Right atrium auricular region (tissue), 2 donors: ENCODE data around the gene AKAP13. TPM values are rescaled to one million over a fixed set of nuclear protein-coding genes. Genes with fewer than 3 reads are reported as not detected.

Experiments used
- DNase-seq: peaks from one replicate; pipeline ENCODE4 v3.0.0-alpha.2; 2019; ENCODE audit warnings: low spot score
- H3K27ac ChIP-seq, 2 donors: fragments of 200-600 bp; sonication (generic); 1 replicate in 1 of 2; 2 replicates in 1 of 2; pipeline ENCODE4 v1.5.1; 2016 to 2019
- H3K27me3 ChIP-seq, 2 donors: fragments of 200-600 bp; sonication (generic); one replicate each; pipeline versions ENCODE4 v1.5.1 to v1.6.0; 2017 to 2019
- H3K36me3 ChIP-seq: fragments of 200-600 bp; sonication (generic); one replicate; pipeline ENCODE4 v1.5.1; 2016
- H3K4me1 ChIP-seq, 2 donors: fragments of 200-600 bp; sonication (generic); one replicate each; pipeline versions ENCODE4 v1.5.1 to v1.6.0; 2017 to 2019
- H3K4me3 ChIP-seq, 2 donors: fragments of 200-600 bp; sonication (generic); 1 replicate in 1 of 2; 2 replicates in 1 of 2; pipeline ENCODE4 v1.5.1; 2017 to 2019; ENCODE audit warnings: mild to moderate bottlenecking in 1 of 2, moderate library complexity in 1 of 2
- H3K9me3 ChIP-seq, 2 donors: fragments of 200-600 bp; sonication (generic); one replicate each; pipeline ENCODE4 v1.5.1; 2019
- total RNA-seq, 2 donors: library from RNA; depleted of rRNA; stranded (reverse); fragments of >200 nt; gene quantifications; one replicate each; pipeline ENCODE4 v1.1.0, GENCODE V29; 2016
- TF ChIP-seq, protein P1 (sequence below), 2 donors: fragments of 200-600 bp; sonication (generic); IDR thresholded peaks; one replicate each; pipeline ENCODE4 v1.5.1; 2019; ENCODE audit warnings: antibody characterized with exemption in 2 of 2

AKAP13 gene
- total RNA-seq, 2 donors from 2014 or later, result 293 to 339 TPM

DNA sequence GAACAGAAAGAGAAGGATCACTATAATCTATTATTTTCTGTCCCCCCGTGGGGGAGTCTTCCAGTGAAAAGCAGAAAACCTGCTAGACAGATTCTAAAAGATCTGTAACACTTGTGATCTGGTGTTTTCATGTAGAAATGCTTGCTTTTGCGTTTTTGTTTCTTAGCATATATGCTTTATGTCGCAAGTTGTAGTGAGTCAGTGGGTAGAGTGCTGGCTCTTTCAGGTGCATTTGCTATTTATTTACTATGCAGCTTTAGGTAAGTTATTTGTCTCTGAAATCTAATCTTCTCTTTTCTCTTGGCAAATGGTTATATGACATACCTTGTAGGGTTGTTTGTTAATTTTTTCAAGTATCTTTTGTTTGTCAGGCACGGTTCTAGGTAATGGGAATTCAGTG lies 9.4 kb downstream of the AKAP13 start:
- H3K4me1 ChIP-seq, result peaks cover 0 to 54% of the 10 kb centered on the region in 2 donors
- H3K27ac ChIP-seq, result peak overlapping the region in 1 of 2 donors; percentile 63
- no peaks in the 10 kb centered on the region for H3K9me3 ChIP-seq
- TF ChIP-seq, protein P1, sequence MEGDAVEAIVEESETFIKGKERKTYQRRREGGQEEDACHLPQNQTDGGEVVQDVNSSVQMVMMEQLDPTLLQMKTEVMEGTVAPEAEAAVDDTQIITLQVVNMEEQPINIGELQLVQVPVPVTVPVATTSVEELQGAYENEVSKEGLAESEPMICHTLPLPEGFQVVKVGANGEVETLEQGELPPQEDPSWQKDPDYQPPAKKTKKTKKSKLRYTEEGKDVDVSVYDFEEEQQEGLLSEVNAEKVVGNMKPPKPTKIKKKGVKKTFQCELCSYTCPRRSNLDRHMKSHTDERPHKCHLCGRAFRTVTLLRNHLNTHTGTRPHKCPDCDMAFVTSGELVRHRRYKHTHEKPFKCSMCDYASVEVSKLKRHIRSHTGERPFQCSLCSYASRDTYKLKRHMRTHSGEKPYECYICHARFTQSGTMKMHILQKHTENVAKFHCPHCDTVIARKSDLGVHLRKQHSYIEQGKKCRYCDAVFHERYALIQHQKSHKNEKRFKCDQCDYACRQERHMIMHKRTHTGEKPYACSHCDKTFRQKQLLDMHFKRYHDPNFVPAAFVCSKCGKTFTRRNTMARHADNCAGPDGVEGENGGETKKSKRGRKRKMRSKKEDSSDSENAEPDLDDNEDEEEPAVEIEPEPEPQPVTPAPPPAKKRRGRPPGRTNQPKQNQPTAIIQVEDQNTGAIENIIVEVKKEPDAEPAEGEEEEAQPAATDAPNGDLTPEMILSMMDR (IDR thresholded peaks at IDR 0.05), result no peak
- peaks cover 6% of the 10 kb centered on the region for H3K36me3 ChIP-seq
- H3K27me3 ChIP-seq, result no peaks in the 10 kb centered on the region
- no peak overlapping the region for H3K4me3 ChIP-seq
- no peak for DNase-seq

DNA sequence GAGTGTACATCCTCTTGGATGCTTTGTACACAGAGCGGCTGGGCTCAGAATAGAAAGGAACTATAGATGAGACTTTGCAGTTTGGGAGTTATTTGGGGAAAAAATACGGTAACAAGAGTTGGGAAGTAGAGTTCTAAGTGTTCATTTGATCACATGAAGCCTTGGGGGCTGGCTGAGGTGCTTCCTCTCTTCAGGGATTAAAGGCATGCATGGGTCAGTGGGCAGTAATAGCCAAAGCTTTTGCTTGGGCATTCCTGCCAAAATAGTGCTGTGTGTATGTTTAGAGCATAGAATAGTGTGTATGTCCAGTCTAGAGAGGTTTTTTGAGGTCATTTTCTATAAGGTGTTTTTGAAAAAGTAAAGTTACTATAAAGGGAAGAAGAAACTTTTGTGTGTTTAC lies 12.8 kb downstream of the AKAP13 start:
- H3K4me3 ChIP-seq, result no peak overlapping the region
- H3K4me1 ChIP-seq, result peaks cover 0 to 71% of the 10 kb centered on the region in 2 donors
- no peak for DNase-seq
- H3K27me3 ChIP-seq, result no peaks in the 10 kb centered on the region
- TF ChIP-seq, protein P1 (IDR thresholded peaks at IDR 0.05), result no peak
- no peaks in the 10 kb centered on the region for H3K36me3 ChIP-seq
- no peaks in the 10 kb centered on the region for H3K9me3 ChIP-seq
- H3K27ac ChIP-seq, result no peak overlapping the region

DNA sequence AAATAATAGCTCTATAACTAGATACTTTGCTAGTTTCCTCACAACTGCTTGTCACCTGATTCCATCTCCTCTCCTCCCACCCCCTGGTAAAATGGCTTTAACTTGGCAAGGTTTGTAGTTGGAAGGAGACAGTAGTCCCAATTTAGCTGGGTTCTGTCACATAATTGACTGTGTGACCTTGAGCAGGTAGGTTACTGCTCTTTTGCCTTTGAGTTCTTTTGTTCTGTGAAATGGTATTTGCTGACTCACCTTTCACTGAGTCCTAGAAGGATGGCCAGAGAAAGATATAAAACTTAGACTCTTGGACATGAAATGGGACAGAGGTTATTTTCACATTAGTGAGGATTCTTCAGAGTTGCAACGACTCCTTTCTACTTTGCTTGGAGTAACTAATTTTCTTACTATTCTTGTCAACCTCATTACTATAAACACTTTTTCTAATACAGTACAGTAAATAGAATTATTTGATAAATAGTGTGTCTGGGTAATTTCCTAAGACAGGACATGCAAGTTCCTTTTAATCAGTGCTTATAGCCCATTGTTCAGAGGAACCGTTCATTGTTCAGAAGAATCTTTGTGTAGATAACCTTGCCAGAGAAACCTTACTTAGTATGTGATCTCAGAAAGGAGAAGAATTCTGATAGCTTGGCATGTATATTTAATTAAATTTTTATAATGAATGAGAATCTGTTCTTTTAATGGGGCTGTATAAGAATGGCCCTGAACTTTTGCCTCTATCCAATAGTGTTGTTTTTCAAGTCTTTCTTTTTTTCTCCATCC lies 14.3 kb downstream of the AKAP13 start:
- TF ChIP-seq, protein P1 (IDR thresholded peaks at IDR 0.05), result no peak
- Histone ChIP-seq H3K27ac (peak overlapping the region; percentile 30 to 52), H3K9me3 (no peaks in the 10 kb centered on the region), H3K27me3 (no peaks in the 10 kb centered on the region), H3K36me3 (no peaks in the 10 kb centered on the region), H3K4me3 (no peak overlapping the region), H3K4me1 (peaks cover 0 to 56% of the 10 kb centered on the region in 2 donors)
- DNase-seq, result no peak

DNA sequence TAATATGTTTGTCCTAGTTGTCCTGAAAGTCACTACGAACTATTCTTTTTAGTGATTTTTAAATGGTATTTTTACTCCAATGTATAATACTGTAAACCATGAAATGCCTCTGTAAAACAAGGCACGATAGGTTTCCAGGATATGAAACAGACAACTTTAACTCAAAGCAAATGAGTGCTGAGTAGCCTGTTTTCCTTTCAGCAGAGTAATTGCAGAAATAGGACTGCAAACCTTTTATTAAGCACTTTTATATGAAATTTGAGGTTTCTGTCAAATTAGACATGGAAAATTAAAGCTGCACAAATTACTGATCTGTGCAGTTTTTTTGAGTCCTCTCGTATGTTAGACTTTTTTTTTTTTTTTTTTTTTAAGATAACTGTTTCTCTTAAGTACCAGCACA lies 16.2 kb downstream of the AKAP13 start:
- Histone ChIP-seq H3K4me1 (peaks cover 0 to 62% of the 10 kb centered on the region in 2 donors), H3K36me3 (no peaks in the 10 kb centered on the region), H3K4me3 (no peak overlapping the region), H3K9me3 (no peaks in the 10 kb centered on the region), H3K27ac (no peak overlapping the region), H3K27me3 (no peaks in the 10 kb centered on the region)
- TF ChIP-seq, protein P1 (IDR thresholded peaks at IDR 0.05), result no peak
- no peak for DNase-seq

DNA sequence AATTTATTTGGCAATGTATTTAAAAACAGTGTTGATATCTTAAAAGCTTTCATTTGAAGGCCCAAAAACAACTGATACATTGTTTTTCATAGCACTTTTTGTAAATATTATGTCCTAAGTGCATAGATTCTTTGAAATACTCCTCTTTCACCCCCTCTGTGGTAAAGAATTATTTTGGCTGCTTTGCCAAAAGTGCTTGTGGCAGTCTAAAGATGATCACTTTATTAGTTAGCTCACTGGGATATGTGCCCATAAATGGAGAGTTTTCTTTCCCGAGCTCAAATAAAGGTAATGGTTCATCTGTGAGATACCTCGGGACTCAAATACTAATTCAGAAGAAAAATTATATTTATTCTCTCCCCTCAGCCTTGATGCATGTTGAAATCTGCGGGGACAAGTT lies 16.7 kb downstream of the AKAP13 start:
- peak overlapping the region in 1 of 2 donors; percentile 14 for H3K27ac ChIP-seq
- H3K36me3 ChIP-seq, result no peaks in the 10 kb centered on the region
- H3K27me3 ChIP-seq, result no peaks in the 10 kb centered on the region
- no peak for DNase-seq
- H3K9me3 ChIP-seq, result no peaks in the 10 kb centered on the region
- H3K4me1 ChIP-seq, result peaks cover 0 to 68% of the 10 kb centered on the region in 2 donors
- TF ChIP-seq, protein P1 (IDR thresholded peaks at IDR 0.05), result no peak
- no peak overlapping the region for H3K4me3 ChIP-seq
